Vagina (tissue), 2 donors: ENCODE measurements around the gene TRIM71.

Experiments used
- CTCF ChIP-seq, 3 experiments: fragments of 450-650 bp in 2 of 3; fragments of 200-600 bp in 1 of 3; sonication (generic) in 1 of 3; IDR thresholded peaks; one replicate each; pipeline ENCODE4 v1.5.1; 2017 to 2019; ENCODE audit warnings: antibody characterized with exemption in 3 of 3, mild to moderate bottlenecking in 2 of 3, moderate library complexity in 2 of 3
- POLR2A ChIP-seq, 2 donors: fragments of 450-650 bp; IDR thresholded peaks; one replicate each; pipeline ENCODE4 v1.6.1; 2017; ENCODE audit warnings: antibody characterized with exemption in 2 of 2, mild to moderate bottlenecking in 2 of 2, moderate library complexity in 2 of 2

- TF ChIP-seq POLR2A (IDR thresholded peaks at IDR 0.05), result no peak
- TF ChIP-seq CTCF (IDR thresholded peaks at IDR 0.05), result no peak
Observed at GRCh38 chr3:32818229-32818969, 602 bp downstream of the TRIM71 start.
